Liver (tissue), 9 donors: ENCODE results near the gene DUSP10. TPM values are rescaled to one million over a fixed set of nuclear protein-coding genes. Genes with fewer than 3 reads are reported as not detected.

Experiments
- DNase-seq: peaks from one replicate; pipeline ENCODE4 v3.0.0-alpha.2; 2017; ENCODE audit warnings: low spot score
- H3K27ac ChIP-seq, 2 donors: one replicate each; pipeline ENCODE4 v1.7.0; 2013; ENCODE audit warnings: inconsistent platforms in 2 of 2, low read length in 2 of 2, control low read depth in 1 of 2, low read depth in 1 of 2, mild to moderate bottlenecking in 1 of 2
- H3K27me3 ChIP-seq, 4 donors: one replicate each; pipeline versions ENCODE4 v1.6.1 to v1.7.0; 2013; ENCODE audit warnings: low read length in 3 of 4, inconsistent platforms in 1 of 4, mild to moderate bottlenecking in 1 of 4, moderate library complexity in 1 of 4; ENCODE audit not compliant: control insufficient read depth in 4 of 4, insufficient read depth in 4 of 4
- H3K36me3 ChIP-seq, 4 donors: one replicate each; pipeline versions ENCODE4 v1.6.1 to v1.7.0; 2013; ENCODE audit warnings: low read length in 3 of 4, mild to moderate bottlenecking in 3 of 4, low read depth in 1 of 4, moderate library complexity in 1 of 4; ENCODE audit not compliant: control insufficient read depth in 4 of 4, insufficient read depth in 3 of 4
- H3K4me1 ChIP-seq, 4 donors: one replicate each; pipeline versions ENCODE4 v1.6.1 to v1.7.0; 2013; ENCODE audit warnings: low read length in 3 of 4, mild to moderate bottlenecking in 3 of 4, moderate library complexity in 1 of 4; ENCODE audit not compliant: control insufficient read depth in 4 of 4, insufficient read depth in 4 of 4
- H3K4me3 ChIP-seq, 3 donors: one replicate each; pipeline versions ENCODE4 v1.6.1 to v1.7.0; 2013; ENCODE audit warnings: low read length in 3 of 3, control low read depth in 1 of 3, low read depth in 1 of 3, mild to moderate bottlenecking in 1 of 3
- H3K9ac ChIP-seq, 2 donors: one replicate each; pipeline ENCODE4 v1.7.0; 2013; ENCODE audit warnings: low read length in 2 of 2, mild to moderate bottlenecking in 2 of 2, moderate library complexity in 2 of 2, control low read depth in 1 of 2, low read depth in 1 of 2
- H3K9me3 ChIP-seq, 4 donors: one replicate each; pipeline versions ENCODE4 v1.6.1 to v1.7.0; 2013; ENCODE audit warnings: low read length in 3 of 4; ENCODE audit not compliant: control insufficient read depth in 4 of 4
- CTCF ChIP-seq: fragments of 150-350 bp; IDR thresholded peaks from 2 replicates; pipeline ENCODE4 v1.5.1; 2017; ENCODE audit warnings: improper control_type of control experiment, low read depth, low read length; ENCODE audit not compliant: missing input control
- EGR1 ChIP-seq, 2 donors: IDR thresholded peaks; 2 replicates each; pipeline ENCODE4 v1.6.1; 2016 to 2018; ENCODE audit warnings: antibody characterized with exemption in 2 of 2, low read depth in 2 of 2
- FOXA1 ChIP-seq: IDR thresholded peaks from 2 replicates; pipeline ENCODE4 v1.6.1; 2016; ENCODE audit warnings: antibody characterized with exemption
- FOXA2 ChIP-seq: IDR thresholded peaks from 2 replicates; pipeline ENCODE4 v1.6.1; 2016; ENCODE audit warnings: antibody characterized with exemption
- GABPA ChIP-seq, 2 donors: IDR thresholded peaks in 1 of 2; conservative IDR thresholded peaks in 1 of 2; 2 replicates each; pipeline ENCODE4 v1.6.1; 2016; ENCODE audit warnings: antibody characterized with exemption in 2 of 2, mild to moderate bottlenecking in 1 of 2, moderate library complexity in 1 of 2
- HNF4A ChIP-seq, 2 donors: conservative IDR thresholded peaks; 2 replicates each; pipeline ENCODE4 v1.6.1; 2016; ENCODE audit warnings: antibody characterized with exemption in 2 of 2, mild to moderate bottlenecking in 2 of 2
- HNF4G ChIP-seq: IDR thresholded peaks from 2 replicates; pipeline ENCODE4 v1.6.1; 2016; ENCODE audit warnings: antibody characterized with exemption
- JUND ChIP-seq, 2 donors: IDR thresholded peaks; 2 replicates each; pipeline ENCODE4 v1.6.1; 2016; ENCODE audit warnings: antibody characterized with exemption in 2 of 2
- NR2F2 ChIP-seq: IDR thresholded peaks from 2 replicates; pipeline ENCODE4 v1.6.1; 2016; ENCODE audit warnings: antibody characterized with exemption
- RAD21 ChIP-seq, 2 donors: IDR thresholded peaks; 2 replicates each; pipeline ENCODE4 v1.6.1; 2016; ENCODE audit warnings: antibody characterized with exemption in 2 of 2, mild to moderate bottlenecking in 2 of 2
- REST ChIP-seq: IDR thresholded peaks from 2 replicates; pipeline ENCODE4 v1.6.1; 2016; ENCODE audit warnings: antibody characterized with exemption, mild to moderate bottlenecking
- RXRA ChIP-seq, 2 donors: IDR thresholded peaks; 2 replicates each; pipeline ENCODE4 v1.6.1; 2017 to 2018; ENCODE audit warnings: antibody characterized with exemption in 2 of 2, mild to moderate bottlenecking in 1 of 2
- SP1 ChIP-seq: IDR thresholded peaks from 2 replicates; pipeline ENCODE4 v1.6.1; 2018; ENCODE audit warnings: antibody characterized with exemption, mild to moderate bottlenecking
- TAF1 ChIP-seq: conservative IDR thresholded peaks from 2 replicates; pipeline ENCODE4 v1.6.1; 2016; ENCODE audit warnings: antibody characterized with exemption, mild to moderate bottlenecking
- YY1 ChIP-seq: IDR thresholded peaks from 2 replicates; pipeline ENCODE4 v1.6.1; 2016; ENCODE audit warnings: antibody characterized with exemption, mild to moderate bottlenecking
- WGBS: extraction: QIAGEN DNeasy Blood & Tissue Kit; methylation state at CpG from one replicate; pipeline ENCODE4 v1.1.7; 2013; 5-methylcytosine and 5-hydroxymethylcytosine counted together
- polyA plus RNA-seq, 2 donors: library from polyadenylated mRNA; stranded (reverse) in 1 of 2; unstranded in 1 of 2; fragments of 200-250 nt in 1 of 2; fragments of >200 nt in 1 of 2; fragmentation: Nextera tagmentation in 1 of 2; extraction: Ambion mirVana in 1 of 2; gene quantifications; one replicate each; pipeline versions ENCODE4 v1.2.1 to v1.2.3, GENCODE V29; 2013 to 2015
- total RNA-seq, 2 donors: library from RNA; depleted of rRNA; stranded (reverse); fragments of >200 nt; gene quantifications; one replicate each; pipeline ENCODE4 v1.2.3, GENCODE V29; 2014
- TF ChIP-seq, protein P1 (sequence below): IDR thresholded peaks from 2 replicates; pipeline ENCODE4 v1.6.1; 2016; ENCODE audit warnings: antibody characterized with exemption
- TF ChIP-seq, protein P2 (sequence below): IDR thresholded peaks from 2 replicates; pipeline ENCODE4 v1.6.1; 2016; ENCODE audit warnings: antibody characterized with exemption
- TF ChIP-seq, protein P3 (sequence below): IDR thresholded peaks from 2 replicates; pipeline ENCODE4 v1.6.1; 2016; ENCODE audit warnings: antibody characterized with exemption
- donor health status: healthy.
- donor health status: healthy.
- donor health status: healthy.
- donor health status: healthy.
- donor health status: healthy.

DUSP10 gene
- total and polyA plus RNA-seq, 4 donors, result 6.7 to 15.4 (median 10.7) TPM

GRCh38 chr1:221688488-221688843 lies 53.4 kb downstream of the DUSP10 start:
- Histone ChIP-seq H3K9me3 (peaks cover 0 to 2% (median 1%) of the 10 kb centered on the region in 4 donors), H3K27me3 (no peaks in the 10 kb centered on the region), H3K4me1 (no peaks in the 10 kb centered on the region), H3K36me3 (no peaks in the 10 kb centered on the region), H3K27ac (no peak overlapping the region), H3K4me3 (no peak overlapping the region), H3K9ac (no peak overlapping the region)
- DNase-seq, result no peak
- TF ChIP-seq FOXA2 (no peak), HNF4G (no peak), TAF1 (no peak), EGR1 (IDR thresholded peaks at IDR 0.05; ENCODE audit: low read depth in 2 of 2) (no peak), REST (no peak), SP1 (no peak), JUND (IDR thresholded peaks at IDR 0.05) (no peak), YY1 (no peak), FOXA1 (no peak), NR2F2 (no peak), RXRA (IDR thresholded peaks at IDR 0.05) (no peak), GABPA (IDR thresholded peaks at IDR 0.05 in 1 of 2, conservative IDR thresholded peaks at IDR 0.05 in 1 of 2) (no peak)
- TF ChIP-seq, protein P1, sequence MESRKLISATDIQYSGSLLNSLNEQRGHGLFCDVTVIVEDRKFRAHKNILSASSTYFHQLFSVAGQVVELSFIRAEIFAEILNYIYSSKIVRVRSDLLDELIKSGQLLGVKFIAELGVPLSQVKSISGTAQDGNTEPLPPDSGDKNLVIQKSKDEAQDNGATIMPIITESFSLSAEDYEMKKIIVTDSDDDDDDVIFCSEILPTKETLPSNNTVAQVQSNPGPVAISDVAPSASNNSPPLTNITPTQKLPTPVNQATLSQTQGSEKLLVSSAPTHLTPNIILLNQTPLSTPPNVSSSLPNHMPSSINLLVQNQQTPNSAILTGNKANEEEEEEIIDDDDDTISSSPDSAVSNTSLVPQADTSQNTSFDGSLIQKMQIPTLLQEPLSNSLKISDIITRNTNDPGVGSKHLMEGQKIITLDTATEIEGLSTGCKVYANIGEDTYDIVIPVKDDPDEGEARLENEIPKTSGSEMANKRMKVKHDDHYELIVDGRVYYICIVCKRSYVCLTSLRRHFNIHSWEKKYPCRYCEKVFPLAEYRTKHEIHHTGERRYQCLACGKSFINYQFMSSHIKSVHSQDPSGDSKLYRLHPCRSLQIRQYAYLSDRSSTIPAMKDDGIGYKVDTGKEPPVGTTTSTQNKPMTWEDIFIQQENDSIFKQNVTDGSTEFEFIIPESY, result no peak
- TF ChIP-seq, protein P2, sequence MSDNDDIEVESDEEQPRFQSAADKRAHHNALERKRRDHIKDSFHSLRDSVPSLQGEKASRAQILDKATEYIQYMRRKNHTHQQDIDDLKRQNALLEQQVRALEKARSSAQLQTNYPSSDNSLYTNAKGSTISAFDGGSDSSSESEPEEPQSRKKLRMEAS, result no peak
- WGBS, result 89% methylated on average over 1 of the region's 1 CpG

GRCh38 chr1:221687836-221688487 lies 53.9 kb downstream of the DUSP10 start:
- H3K27me3 ChIP-seq, result no peaks in the 10 kb centered on the region
- no peak overlapping the region for H3K4me3 ChIP-seq
- H3K9ac ChIP-seq, result no peak overlapping the region
- no peaks in the 10 kb centered on the region for H3K36me3 ChIP-seq
- 90% methylated on average over 4 of the region's 4 CpGs for WGBS
- DNase-seq, result no peak
- H3K9me3 ChIP-seq, result no peaks in the 10 kb centered on the region
- no peak overlapping the region for H3K27ac ChIP-seq
- no peaks in the 10 kb centered on the region for H3K4me1 ChIP-seq
- TF ChIP-seq, protein P1, result no peak
- TF ChIP-seq FOXA1, result no peak
- TF ChIP-seq REST, result no peak
- no peak for TF ChIP-seq SP1
- TF ChIP-seq, protein P3, sequence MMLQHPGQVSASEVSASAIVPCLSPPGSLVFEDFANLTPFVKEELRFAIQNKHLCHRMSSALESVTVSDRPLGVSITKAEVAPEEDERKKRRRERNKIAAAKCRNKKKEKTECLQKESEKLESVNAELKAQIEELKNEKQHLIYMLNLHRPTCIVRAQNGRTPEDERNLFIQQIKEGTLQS, result no peak
- no peak for TF ChIP-seq CTCF
- no peak for TF ChIP-seq HNF4G
- TF ChIP-seq EGR1 (IDR thresholded peaks at IDR 0.05; ENCODE audit: low read depth in 2 of 2), result no peak
- no peak for TF ChIP-seq RAD21 (IDR thresholded peaks at IDR 0.05)
- no peak for TF ChIP-seq JUND (IDR thresholded peaks at IDR 0.05)
- TF ChIP-seq YY1, result no peak
- no peak for TF ChIP-seq TAF1
- TF ChIP-seq HNF4A (conservative IDR thresholded peaks at IDR 0.05), result no peak
- no peak for TF ChIP-seq GABPA (IDR thresholded peaks at IDR 0.05 in 1 of 2, conservative IDR thresholded peaks at IDR 0.05 in 1 of 2)
- no peak for TF ChIP-seq FOXA2
